Measurements from ENCODE around the gene RYR2. TPM values are rescaled to one million over a fixed set of nuclear protein-coding genes. Genes with fewer than 3 reads are reported as not detected.

RYR2 gene
- total and polyA plus RNA-seq, 8 donors: 0.25 to 33.5 (median 2.5) TPM

GRCh38 chr1:237763137-237763536 lies 721.2 kb downstream of the RYR2 start:
- TF ChIP-seq POLR2A (IDR thresholded peaks at IDR 0.05) (no peak), EP300 (IDR thresholded peaks at IDR 0.05) (no peak), CTCF (IDR thresholded peaks at IDR 0.05) (no peak), POLR2AphosphoS5 (IDR thresholded peaks at IDR 0.05) (no peak)
- H3K36me3 ChIP-seq: no peaks in the 10 kb centered on the region
- intact Hi-C loops (cut with DNase I; ENCODE audit: low total_unique reads): no loop called here
- H3K9me3 ChIP-seq: no peaks in the 10 kb centered on the region
- no peak overlapping the region for H3K27ac ChIP-seq
- no peaks in the 10 kb centered on the region for H3K27me3 ChIP-seq
- peaks cover 0 to 7% (median 0%) of the 10 kb centered on the region in 4 donors for H3K4me1 ChIP-seq
- no peak overlapping the region for H3K4me3 ChIP-seq
- DNase-seq: no peak
- WGBS, 5 donors: 84 to 91% (median 88%) methylated on average over 7 of the region's 7 CpGs

- H3K9me3 ChIP-seq: no peaks in the 10 kb centered on the region
- no peak overlapping the region for H3K4me3 ChIP-seq
- intact Hi-C loops (cut with DNase I; ENCODE audit: low total_unique reads): no loop called here
- H3K27ac ChIP-seq: no peak overlapping the region
- DNase-seq: no peak
- no peak for TF ChIP-seq EP300 (IDR thresholded peaks at IDR 0.05)
- no peak for TF ChIP-seq POLR2AphosphoS5 (IDR thresholded peaks at IDR 0.05)
- TF ChIP-seq CTCF (IDR thresholded peaks at IDR 0.05): no peak
- TF ChIP-seq POLR2A (IDR thresholded peaks at IDR 0.05): no peak
- WGBS, 5 donors: 32 to 65% (median 56%) methylated on average over 2 of the region's 2 CpGs
- H3K27me3 ChIP-seq: no peaks in the 10 kb centered on the region
- H3K4me1 ChIP-seq: peaks cover 0 to 7% (median 0%) of the 10 kb centered on the region in 4 donors
- H3K36me3 ChIP-seq: no peaks in the 10 kb centered on the region
Observed at GRCh38 chr1:237763751-237764150, 721.8 kb downstream of the RYR2 start.

- intact Hi-C loops (cut with DNase I; ENCODE audit: low total_unique reads): no loop called here
- H3K4me1 ChIP-seq: no peaks in the 10 kb centered on the region
- DNase-seq: no peak
- 47 to 60% (median 51%) methylated on average over 2 of the region's 2 CpGs for WGBS, 5 donors
- H3K27ac ChIP-seq: no peak overlapping the region
- no peak for TF ChIP-seq EP300 (IDR thresholded peaks at IDR 0.05)
- TF ChIP-seq CTCF (IDR thresholded peaks at IDR 0.05): no peak
- TF ChIP-seq POLR2AphosphoS5 (IDR thresholded peaks at IDR 0.05): no peak
- no peak for TF ChIP-seq POLR2A (IDR thresholded peaks at IDR 0.05)
- no peaks in the 10 kb centered on the region for H3K36me3 ChIP-seq
- no peak overlapping the region for H3K4me3 ChIP-seq
- no peaks in the 10 kb centered on the region for H3K9me3 ChIP-seq
- H3K27me3 ChIP-seq: no peaks in the 10 kb centered on the region
Observed at GRCh38 chr1:237769916-237770315, 727.9 kb downstream of the RYR2 start.

GRCh38 chr1:237772009-237772408 lies 730.0 kb downstream of the RYR2 start:
- H3K27me3 ChIP-seq: no peaks in the 10 kb centered on the region
- DNase-seq: no peak
- no peaks in the 10 kb centered on the region for H3K36me3 ChIP-seq
- intact Hi-C loops (cut with DNase I; ENCODE audit: low total_unique reads): no loop called here
- no peaks in the 10 kb centered on the region for H3K4me1 ChIP-seq
- H3K27ac ChIP-seq: no peak overlapping the region
- no peak overlapping the region for H3K4me3 ChIP-seq
- H3K9me3 ChIP-seq: no peaks in the 10 kb centered on the region
- TF ChIP-seq EP300 (IDR thresholded peaks at IDR 0.05) (no peak), POLR2AphosphoS5 (IDR thresholded peaks at IDR 0.05) (no peak), CTCF (IDR thresholded peaks at IDR 0.05) (no peak), POLR2A (IDR thresholded peaks at IDR 0.05) (no peak)
- WGBS, 5 donors: 27 to 43% (median 38%) methylated on average over 3 of the region's 3 CpGs
